Measurements from ENCODE around the gene ABCA6.
"Not testable (repeated sequence)": the region's sequence is repeated elsewhere in the genome, so short reads cannot be mapped to it uniquely, and the experiment has no call there.

The ABCA6 gene

GRCh38 chr17:69141431-69142174 lies at the start of gene ABCA6:
TSS of gene ABCA6 (minus strand) at chr17:69141895. CDS start at chr17:69140703, 1,192 bp downstream.
- no peak for DNase-seq

- no peak for DNase-seq
Measured at GRCh38 chr17:69188796-69189195, 47.1 kb upstream of the ABCA6 start.

GRCh38 chr17:69188064-69188463 lies 46.4 kb upstream of the ABCA6 start:
- DNase-seq = no peak

GRCh38 chr17:69187294-69187693 lies 45.6 kb upstream of the ABCA6 start:
- no peak for DNase-seq

- DNase-seq = no peak
Measured at GRCh38 chr17:69179227-69179952, 37.7 kb upstream of the ABCA6 start.

GRCh38 chr17:69176457-69176795 lies 34.7 kb upstream of the ABCA6 start:
- DNase-seq = no peak

GRCh38 chr17:69175625-69176456 lies 34.1 kb upstream of the ABCA6 start:
- DNase-seq = no peak

- DNase-seq = no peak
Measured at GRCh38 chr17:69175262-69175624, 33.5 kb upstream of the ABCA6 start.

GRCh38 chr17:69173118-69173517 lies 31.4 kb upstream of the ABCA6 start:
- DNase-seq = no peak

- no peak for DNase-seq
Measured at GRCh38 chr17:69170377-69170776, 28.7 kb upstream of the ABCA6 start.

GRCh38 chr17:69168642-69169041 lies 26.9 kb upstream of the ABCA6 start:
- not testable (repeated sequence) for DNase-seq

GRCh38 chr17:69166957-69167356 lies 25.3 kb upstream of the ABCA6 start:
- DNase-seq = no peak

GRCh38 chr17:69164206-69164605 lies 22.5 kb upstream of the ABCA6 start:
- no peak for DNase-seq

GRCh38 chr17:69159418-69159817 lies 17.7 kb upstream of the ABCA6 start:
- no peak for DNase-seq

GRCh38 chr17:69154267-69154666 lies 12.6 kb upstream of the ABCA6 start:
- DNase-seq = no peak

- DNase-seq = no peak
Measured at GRCh38 chr17:69150333-69150732, 8.6 kb upstream of the ABCA6 start.

GRCh38 chr17:69147460-69147859 lies 5.8 kb upstream of the ABCA6 start:
- no peak for DNase-seq

GRCh38 chr17:69144331-69145255 lies 2.9 kb upstream of the ABCA6 start:
- no peak for DNase-seq

- DNase-seq = no peak
Measured at GRCh38 chr17:69143683-69144231, 2.1 kb upstream of the ABCA6 start.

- no peak for DNase-seq
Measured at GRCh38 chr17:69143151-69143550, 1.5 kb upstream of the ABCA6 start.

GRCh38 chr17:69142175-69142802 lies 594 bp upstream of the ABCA6 start:
- DNase-seq = no peak

GRCh38 chr17:69134112-69134511 lies 7.6 kb downstream of the ABCA6 start:
- DNase-seq = no peak
